ENCODE results near the gene THSD7B.

Gene THSD7B

DNA sequence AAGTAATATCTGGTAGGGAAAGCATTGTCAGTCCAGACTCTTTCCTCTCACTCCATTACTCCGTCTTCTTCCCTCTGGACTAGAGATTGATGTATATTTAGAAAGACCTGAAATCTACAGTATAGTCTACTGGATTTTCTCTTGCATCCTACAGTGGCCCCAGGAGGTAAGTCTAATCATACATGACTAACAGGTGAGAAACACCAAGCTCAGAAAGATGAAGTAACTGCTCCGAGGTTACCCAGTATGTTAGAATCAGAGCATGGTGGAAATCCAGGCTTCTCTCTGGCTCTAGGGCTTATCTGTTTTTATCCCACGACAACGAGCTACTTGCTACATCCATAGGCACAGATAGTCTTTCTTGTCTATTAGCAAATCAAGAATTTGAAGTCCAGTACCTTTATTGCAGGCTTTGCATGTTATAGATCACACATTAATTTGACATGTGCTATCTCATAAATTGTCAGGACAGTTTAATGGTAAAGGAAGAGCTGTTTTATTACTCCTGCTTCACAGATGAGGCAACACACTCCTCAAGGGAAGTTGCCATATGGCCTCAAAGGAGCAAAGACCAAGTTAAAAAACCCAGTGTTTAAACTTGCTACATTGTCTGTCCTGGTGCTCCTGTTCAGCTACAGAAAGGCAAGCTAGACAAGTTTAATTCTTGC lies 484.3 kb downstream of the THSD7B start:
- no peaks in the 10 kb centered on the region for H3K9me3 ChIP-seq (ENCODE audit: insufficient read depth, low read depth, low read length)
- DNase-seq = no peak
- H3K4me1 ChIP-seq (ENCODE audit: control insufficient read depth in 1 of 2, insufficient read depth in 2 of 2, low read length in 2 of 2) = no peaks in the 10 kb centered on the region
- no peak overlapping the region for H3K23ac ChIP-seq (ENCODE audit: low read length)
- H3K36me3 ChIP-seq (ENCODE audit: control insufficient read depth in 1 of 2, insufficient read depth in 2 of 2, low read length in 2 of 2) = no peaks in the 10 kb centered on the region
- no peak overlapping the region for H3K4me3 ChIP-seq (ENCODE audit: low read depth, low read length)
- H3K4ac ChIP-seq (ENCODE audit: low read depth, low read length) = no peak overlapping the region
- H3K79me1 ChIP-seq (ENCODE audit: low read length) = no peaks in the 10 kb centered on the region
- H2AK5ac ChIP-seq (ENCODE audit: low read length) = no peak overlapping the region
- no peak overlapping the region for H3K4me2 ChIP-seq (ENCODE audit: low read length)
- no peak overlapping the region for H3K18ac ChIP-seq (ENCODE audit: low read length)
- no peaks in the 10 kb centered on the region for H3K27me3 ChIP-seq (ENCODE audit: insufficient read depth, low read length)
- WGBS (ENCODE audit: extremely low coverage, insufficient coverage, insufficient read length) = no CpG with 5 or more reads among the region's 4 CpGs
- H3K9ac ChIP-seq (ENCODE audit: low read length) = no peak overlapping the region
- no peak overlapping the region for H2AFZ ChIP-seq (ENCODE audit: insufficient read depth, low read length, poor library complexity)
- no peak overlapping the region for H3K27ac ChIP-seq (ENCODE audit: low read depth, low read length)
- no peak overlapping the region for H2BK12ac ChIP-seq (ENCODE audit: low read length)
- H4K91ac ChIP-seq (ENCODE audit: low read depth, low read length) = no peak overlapping the region
- H3K14ac ChIP-seq (ENCODE audit: low read length) = no peak overlapping the region
- no peak overlapping the region for H2BK120ac ChIP-seq (ENCODE audit: insufficient read depth, low read length, poor library complexity)
- H4K12ac ChIP-seq (ENCODE audit: low read depth, low read length) = no peak overlapping the region
- H3K79me2 ChIP-seq (ENCODE audit: control insufficient read depth, insufficient read depth, low read length, poor library complexity) = no peaks in the 10 kb centered on the region
- no peak overlapping the region for H2BK5ac ChIP-seq (ENCODE audit: low read depth, low read length, poor library complexity)
- H4K8ac ChIP-seq (ENCODE audit: low read depth, low read length) = no peak overlapping the region

- H3K36me3 ChIP-seq (ENCODE audit: control insufficient read depth in 1 of 2, insufficient read depth in 2 of 2, low read length in 2 of 2) = no peaks in the 10 kb centered on the region
- no CpG with 5 or more reads among the region's 3 CpGs for WGBS (ENCODE audit: extremely low coverage, insufficient coverage, insufficient read length)
- H3K79me2 ChIP-seq (ENCODE audit: control insufficient read depth, insufficient read depth, low read length, poor library complexity) = no peaks in the 10 kb centered on the region
Observed at GRCh38 chr2:137250401-137250800, 485.1 kb downstream of the THSD7B start.

DNA sequence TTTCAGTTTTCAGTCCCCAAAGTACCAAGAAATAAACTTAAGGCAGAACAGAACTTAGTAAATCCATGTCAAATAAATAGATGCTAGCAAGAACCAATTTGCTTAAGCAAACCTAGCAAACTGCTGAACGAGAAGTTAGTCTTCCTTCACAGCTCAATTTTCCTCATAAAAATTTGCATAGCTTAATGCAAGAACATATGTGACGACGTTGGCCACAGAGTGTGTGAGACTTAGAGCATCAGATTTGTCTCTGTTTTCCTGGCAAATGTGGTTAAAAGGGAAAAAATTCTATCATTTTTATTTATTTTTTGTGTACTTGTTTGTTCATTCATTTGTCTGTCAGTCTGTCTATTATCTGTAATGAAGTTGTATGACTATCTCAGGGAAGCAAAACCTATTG lies 485.7 kb downstream of the THSD7B start:
- Histone ChIP-seq H2BK12ac (ENCODE audit: low read length) (no peak overlapping the region), H3K23ac (ENCODE audit: low read length) (no peak overlapping the region), H3K27me3 (ENCODE audit: insufficient read depth, low read length) (no peaks in the 10 kb centered on the region), H3K4me3 (ENCODE audit: low read depth, low read length) (no peak overlapping the region), H2BK5ac (ENCODE audit: low read depth, low read length, poor library complexity) (no peak overlapping the region), H4K12ac (ENCODE audit: low read depth, low read length) (no peak overlapping the region), H3K4me1 (ENCODE audit: control insufficient read depth in 1 of 2, insufficient read depth in 2 of 2, low read length in 2 of 2) (peaks cover 0 to 2% of the 10 kb centered on the region in 2 experiments), H3K14ac (ENCODE audit: low read length) (no peak overlapping the region), H2BK120ac (ENCODE audit: insufficient read depth, low read length, poor library complexity) (no peak overlapping the region), H3K4me2 (ENCODE audit: low read length) (no peak overlapping the region), H3K9me3 (ENCODE audit: insufficient read depth, low read depth, low read length) (no peaks in the 10 kb centered on the region), H3K9ac (ENCODE audit: low read length) (no peak overlapping the region), H3K79me2 (ENCODE audit: control insufficient read depth, insufficient read depth, low read length, poor library complexity) (no peaks in the 10 kb centered on the region), H2AFZ (ENCODE audit: insufficient read depth, low read length, poor library complexity) (no peak overlapping the region), H3K4ac (ENCODE audit: low read depth, low read length) (no peak overlapping the region), H3K36me3 (ENCODE audit: control insufficient read depth in 1 of 2, insufficient read depth in 2 of 2, low read length in 2 of 2) (no peaks in the 10 kb centered on the region), H2AK5ac (ENCODE audit: low read length) (no peak overlapping the region), H3K79me1 (ENCODE audit: low read length) (no peaks in the 10 kb centered on the region), H3K18ac (ENCODE audit: low read length) (no peak overlapping the region), H3K27ac (ENCODE audit: low read depth, low read length) (no peak overlapping the region), H4K91ac (ENCODE audit: low read depth, low read length) (no peak overlapping the region), H4K8ac (ENCODE audit: low read depth, low read length) (no peak overlapping the region)
- DNase-seq = no peak
- WGBS (ENCODE audit: extremely low coverage, insufficient coverage, insufficient read length) = no CpG with 5 or more reads among the region's 3 CpGs

More at GRCh38 chr2:137250401-137250800, 485.1 kb downstream of the THSD7B start:
- Histone ChIP-seq H3K4me3 (ENCODE audit: low read depth, low read length) (no peak overlapping the region), H4K91ac (ENCODE audit: low read depth, low read length) (no peak overlapping the region), H3K4me2 (ENCODE audit: low read length) (no peak overlapping the region), H3K27ac (ENCODE audit: low read depth, low read length) (no peak overlapping the region), H3K9me3 (ENCODE audit: insufficient read depth, low read depth, low read length) (no peaks in the 10 kb centered on the region), H2BK12ac (ENCODE audit: low read length) (no peak overlapping the region), H3K79me1 (ENCODE audit: low read length) (no peaks in the 10 kb centered on the region), H2AFZ (ENCODE audit: insufficient read depth, low read length, poor library complexity) (no peak overlapping the region), H4K12ac (ENCODE audit: low read depth, low read length) (no peak overlapping the region), H2BK120ac (ENCODE audit: insufficient read depth, low read length, poor library complexity) (no peak overlapping the region), H2AK5ac (ENCODE audit: low read length) (no peak overlapping the region), H4K8ac (ENCODE audit: low read depth, low read length) (no peak overlapping the region), H3K14ac (ENCODE audit: low read length) (no peak overlapping the region), H3K27me3 (ENCODE audit: insufficient read depth, low read length) (no peaks in the 10 kb centered on the region), H3K4ac (ENCODE audit: low read depth, low read length) (no peak overlapping the region), H3K23ac (ENCODE audit: low read length) (peak overlapping the region; percentile 66), H3K18ac (ENCODE audit: low read length) (no peak overlapping the region), H3K4me1 (ENCODE audit: control insufficient read depth in 1 of 2, insufficient read depth in 2 of 2, low read length in 2 of 2) (no peaks in the 10 kb centered on the region), H3K9ac (ENCODE audit: low read length) (no peak overlapping the region), H2BK5ac (ENCODE audit: low read depth, low read length, poor library complexity) (no peak overlapping the region)
- no peak for DNase-seq

DNA sequence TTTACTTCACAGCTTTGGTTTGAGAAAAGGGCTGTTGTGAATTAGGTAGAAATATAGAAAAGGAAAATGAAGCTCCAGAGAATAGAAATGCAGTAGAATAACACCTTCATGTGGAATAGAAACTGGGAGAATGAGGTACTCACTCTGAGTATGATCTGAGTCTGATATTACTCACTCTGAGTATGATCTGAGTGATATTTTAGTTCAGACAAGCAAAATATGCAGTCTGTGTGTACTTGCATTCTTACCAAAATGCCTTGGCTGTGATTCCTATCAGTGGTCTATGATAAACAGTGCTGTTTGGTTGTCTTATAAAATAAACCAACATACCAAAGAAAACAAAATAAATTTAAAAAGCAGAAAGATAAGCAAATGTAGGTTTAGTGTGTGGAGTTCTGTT lies 487.6 kb downstream of the THSD7B start:
- no peaks in the 10 kb centered on the region for H3K27me3 ChIP-seq (ENCODE audit: insufficient read depth, low read length)
- H2AK5ac ChIP-seq (ENCODE audit: low read length) = no peak overlapping the region
- peaks cover 0 to 2% of the 10 kb centered on the region in 2 experiments for H3K4me1 ChIP-seq (ENCODE audit: control insufficient read depth in 1 of 2, insufficient read depth in 2 of 2, low read length in 2 of 2)
- H3K14ac ChIP-seq (ENCODE audit: low read length) = no peak overlapping the region
- no peak overlapping the region for H2BK120ac ChIP-seq (ENCODE audit: insufficient read depth, low read length, poor library complexity)
- no peak overlapping the region for H3K18ac ChIP-seq (ENCODE audit: low read length)
- no peak overlapping the region for H2AFZ ChIP-seq (ENCODE audit: insufficient read depth, low read length, poor library complexity)
- no peak overlapping the region for H2BK5ac ChIP-seq (ENCODE audit: low read depth, low read length, poor library complexity)
- H3K9me3 ChIP-seq (ENCODE audit: insufficient read depth, low read depth, low read length) = no peaks in the 10 kb centered on the region
- H4K91ac ChIP-seq (ENCODE audit: low read depth, low read length) = no peak overlapping the region
- no peaks in the 10 kb centered on the region for H3K79me1 ChIP-seq (ENCODE audit: low read length)
- H3K9ac ChIP-seq (ENCODE audit: low read length) = no peak overlapping the region
- H3K36me3 ChIP-seq (ENCODE audit: control insufficient read depth in 1 of 2, insufficient read depth in 2 of 2, low read length in 2 of 2) = no peaks in the 10 kb centered on the region
- H3K23ac ChIP-seq (ENCODE audit: low read length) = no peak overlapping the region
- H3K79me2 ChIP-seq (ENCODE audit: control insufficient read depth, insufficient read depth, low read length, poor library complexity) = no peaks in the 10 kb centered on the region
- no peak overlapping the region for H2BK12ac ChIP-seq (ENCODE audit: low read length)
- no peak overlapping the region for H3K4me2 ChIP-seq (ENCODE audit: low read length)
- no peak overlapping the region for H4K12ac ChIP-seq (ENCODE audit: low read depth, low read length)
- H3K27ac ChIP-seq (ENCODE audit: low read depth, low read length) = no peak overlapping the region
- no peak overlapping the region for H4K8ac ChIP-seq (ENCODE audit: low read depth, low read length)
- DNase-seq = peak in 1 of 2 donors; percentile 49
- no peak overlapping the region for H3K4me3 ChIP-seq (ENCODE audit: low read depth, low read length)
- no peak overlapping the region for H3K4ac ChIP-seq (ENCODE audit: low read depth, low read length)

Measured in trophoblast cell (in vitro differentiated cells and primary cell).